B cell (primary cell): Measurements from ENCODE around the gene SCML1. TPM values are rescaled to one million over a fixed set of nuclear protein-coding genes. Genes with fewer than 3 reads are reported as not detected.

Experiments
- ATAC-seq: fragments of 200-7000 bp; cut with Tn5 transposase; one replicate; pipeline ENCODE4 v1.10.0; 2021; ENCODE audit warnings: low read depth, mild to moderate bottlenecking, moderate number of reproducible peaks, moderate library complexity
- CTCF ChIA-PET: fragments of 350-600 bp; sonication (Branson Sonifier 250); formaldehyde crosslinking; loops from one replicate; lab custom pipeline; 2021; ENCODE audit warnings: antibody characterized with exemption, inconsistent platforms; lab: Charles Lee
- POLR2A ChIA-PET: fragments of 350-600 bp; sonication (Branson Sonifier 250); formaldehyde crosslinking; loops from one replicate; lab custom pipeline; 2021; ENCODE audit warnings: antibody characterized with exemption; lab: Charles Lee
- DNase-seq: peaks from one replicate; pipeline ENCODE4 v3.0.0; 2013
- H2AFZ ChIP-seq: 2 replicates; pipeline ENCODE4 v1.6.1; 2012; ENCODE audit warnings: mild to moderate bottlenecking, low read depth, low read length; ENCODE audit not compliant: insufficient read depth, poor library complexity, severe bottlenecking
- H3K27ac ChIP-seq, 2 donors: 1 replicate in 1 of 2; 2 replicates in 1 of 2; pipeline ENCODE4 v1.5.1; 2012 to 2013; ENCODE audit warnings: low read length in 2 of 2, mild to moderate bottlenecking in 2 of 2, moderate library complexity in 1 of 2
- H3K27me3 ChIP-seq, 4 experiments: fragments of 200-600 bp in 1 of 4; sonication (generic) in 1 of 4; replicated peaks in 1 of 4; 1 replicate in 2 of 4; 2 replicates in 2 of 4; pipeline versions ENCODE4 v1.6.1 to v1.7.0; 2013 to 2016; ENCODE audit warnings: low read length in 3 of 4, mild to moderate bottlenecking in 2 of 4, mixed read lengths in 1 of 4, moderate library complexity in 1 of 4; ENCODE audit not compliant: insufficient read depth in 4 of 4, control insufficient read depth in 3 of 4; ENCODE audit errors: control extremely low read depth in 1 of 4
- H3K36me3 ChIP-seq, 2 experiments: replicated peaks in 1 of 2; 1 replicate in 1 of 2; 2 replicates in 1 of 2; pipeline versions ENCODE4 v1.6.1 to v1.7.1; 2013; ENCODE audit warnings: low read length in 1 of 2; ENCODE audit not compliant: insufficient read depth in 2 of 2, control insufficient read depth in 1 of 2; ENCODE audit errors: control extremely low read depth in 1 of 2, extremely low read depth in 1 of 2
- H3K4me1 ChIP-seq, 2 donors: fragments of 200-600 bp in 1 of 2; sonication (generic) in 1 of 2; 1 replicate in 1 of 2; 2 replicates in 1 of 2; pipeline versions ENCODE4 v1.5.1 to v1.6.1; 2013 to 2017; ENCODE audit warnings: low read length in 2 of 2; ENCODE audit not compliant: control insufficient read depth in 2 of 2, insufficient read depth in 2 of 2
- H3K4me2 ChIP-seq: replicated peaks from 2 replicates; pipeline ENCODE3; 2012; ENCODE audit warnings: mild to moderate bottlenecking, low read depth, low read length; ENCODE audit not compliant: poor library complexity, severe bottlenecking
- H3K4me3 ChIP-seq, 5 experiments: fragments of 200-600 bp in 1 of 5; sonication (generic) in 1 of 5; 1 replicate in 3 of 5; 2 replicates in 2 of 5; pipeline versions ENCODE4 v1.5.1 to v1.7.0; 2011 to 2016; ENCODE audit warnings: low read length in 4 of 5, mild to moderate bottlenecking in 4 of 5, low read depth in 2 of 5, control low read depth in 1 of 5, moderate library complexity in 1 of 5; ENCODE audit not compliant: insufficient read depth in 1 of 5; ENCODE audit errors: control extremely low read depth in 1 of 5, extremely low read depth in 1 of 5
- H3K79me2 ChIP-seq: fragments of 200-600 bp; sonication (generic); one replicate; pipeline ENCODE4 v1.6.0; 2016; ENCODE audit warnings: low read length; ENCODE audit not compliant: control insufficient read depth, insufficient read depth
- H3K9ac ChIP-seq: fragments of 200-600 bp; sonication (generic); 2 replicates; pipeline ENCODE4 v1.6.1; 2017; ENCODE audit warnings: mild to moderate bottlenecking, low read length, moderate library complexity
- H3K9me3 ChIP-seq, 3 donors: one replicate each; pipeline versions ENCODE4 v1.6.1 to v1.7.1; 2013; ENCODE audit warnings: low read length in 2 of 3; ENCODE audit not compliant: control insufficient read depth in 2 of 3, insufficient read depth in 1 of 3; ENCODE audit errors: control extremely low read depth in 1 of 3
- H4K20me1 ChIP-seq: 2 replicates; pipeline ENCODE4 v1.6.0; 2012; ENCODE audit warnings: mild to moderate bottlenecking, low read length; ENCODE audit not compliant: insufficient read depth, control insufficient read depth, poor library complexity, severe bottlenecking
- H3K27ac Mint-ChIP-seq: one replicate; pipeline ENCODE4 v1.8.0; 2021; ENCODE audit warnings: mixed read lengths
- H3K27me3 Mint-ChIP-seq: one replicate; pipeline ENCODE4 v1.8.0; 2021; ENCODE audit warnings: mixed read lengths
- H3K4me1 Mint-ChIP-seq: one replicate; pipeline ENCODE4 v1.8.0; 2021; ENCODE audit warnings: mixed read lengths
- H3K4me3 Mint-ChIP-seq: one replicate; pipeline ENCODE4 v1.8.0; 2021; ENCODE audit warnings: mixed read lengths
- H3K9me3 Mint-ChIP-seq: one replicate; pipeline ENCODE4 v1.8.0; 2022; ENCODE audit warnings: mixed read lengths; ENCODE audit not compliant: insufficient read depth
- CTCF ChIP-seq: fragments of 200-600 bp; IDR thresholded peaks from one replicate; pipeline ENCODE4 v1.8.0; 2022; ENCODE audit warnings: antibody characterized with exemption, mild to moderate bottlenecking
- EZH2 ChIP-seq: IDR thresholded peaks from 2 replicates; pipeline ENCODE4 v1.6.1; 2012; ENCODE audit warnings: borderline replicate concordance, low read depth, mild to moderate bottlenecking, moderate library complexity, low read length; ENCODE audit not compliant: insufficient read depth, poor library complexity, severe bottlenecking
- WGBS: methylation state at CpG from one replicate; pipeline ENCODE4 v1.1.5; 2013; ENCODE audit warnings: missing lambda C conversion rate; ENCODE audit not compliant: insufficient coverage; 5-methylcytosine and 5-hydroxymethylcytosine counted together
- intact Hi-C: fragments of 100-400 bp; cut with micrococcal nuclease; formaldehyde crosslinking; loops from one replicate; pipeline ENCODE4 v1.10.0; 2022
- polyA plus RNA-seq: library from polyadenylated mRNA; depleted of rRNA; stranded (reverse); fragments of >200 nt; gene quantifications from 2 replicates; pipeline ENCODE4 v1.2.3, GENCODE V29; 2012
- total RNA-seq, 2 donors: library from RNA; stranded (reverse); fragments of 120-200 nt in 1 of 2; gene quantifications; 1 replicate in 1 of 2; 2 replicates in 1 of 2; pipeline versions ENCODE4 v1.2.3 to v1.2.4, GENCODE V29; 2013 to 2022

SCML1 gene
- total and polyA plus RNA-seq, 2 donors (not counting 1 experiment from before 2014, with no cell fraction given) = 6.7 to 9.6 TPM

GRCh38 chrX:17759990-17760389, 22.7 kb downstream of the SCML1 start:
- Histone ChIP-seq H3K4me3 (no peak overlapping the region), H3K4me2 (no peak overlapping the region), H3K4me1 (no peaks in the 10 kb centered on the region), H3K79me2 (no peaks in the 10 kb centered on the region), H3K27ac (no peak overlapping the region), H2AFZ (no peak overlapping the region), H3K9ac (no peak overlapping the region), H3K27me3 (no peaks in the 10 kb centered on the region), H3K36me3 (no peaks in the 10 kb centered on the region), H3K9me3 (no peaks in the 10 kb centered on the region), H4K20me1 (no peaks in the 10 kb centered on the region)
- no peak for ATAC-seq
- H3K4me1 Mint-ChIP-seq = no peaks in the 10 kb centered on the region
- H3K9me3 Mint-ChIP-seq = no peaks in the 10 kb centered on the region
- DNase-seq = no peak
- TF ChIP-seq CTCF (no peak), EZH2 (no peak)
- ChIA-PET CTCF (no interaction called here), POLR2A (no interaction called here)
- no peaks in the 10 kb centered on the region for H3K27me3 Mint-ChIP-seq
- no peak overlapping the region for H3K27ac Mint-ChIP-seq
- no peak overlapping the region for H3K4me3 Mint-ChIP-seq
- no CpG with 5 or more reads among the region's 1 CpG for WGBS
- intact Hi-C loops = no loop called here

GRCh38 chrX:17767734-17768133, 30.4 kb downstream of the SCML1 start:
- Histone ChIP-seq H3K27me3 (no peaks in the 10 kb centered on the region), H3K4me1 (no peaks in the 10 kb centered on the region), H2AFZ (no peak overlapping the region), H3K9me3 (no peaks in the 10 kb centered on the region), H3K4me2 (no peak overlapping the region), H3K79me2 (no peaks in the 10 kb centered on the region), H3K36me3 (no peaks in the 10 kb centered on the region), H3K9ac (no peak overlapping the region), H3K27ac (no peak overlapping the region), H3K4me3 (no peak overlapping the region), H4K20me1 (no peaks in the 10 kb centered on the region)
- ATAC-seq = no peak
- no peak for DNase-seq
- no CpG with 5 or more reads among the region's 1 CpG for WGBS
- H3K27ac Mint-ChIP-seq = no peak overlapping the region
- TF ChIP-seq CTCF (no peak), EZH2 (no peak)
- POLR2A ChIA-PET = no interaction called here
- CTCF ChIA-PET = no interaction called here
- no peak overlapping the region for H3K4me3 Mint-ChIP-seq
- no peaks in the 10 kb centered on the region for H3K4me1 Mint-ChIP-seq
- intact Hi-C loops = no loop called here
- no peaks in the 10 kb centered on the region for H3K9me3 Mint-ChIP-seq
- no peaks in the 10 kb centered on the region for H3K27me3 Mint-ChIP-seq
